H1 (cell line): ENCODE measurements around the gene SSR2. TPM values are rescaled to one million over a fixed set of nuclear protein-coding genes. Genes with fewer than 3 reads are reported as not detected.

Experiments
- TAF7 ChIP-seq: optimal IDR thresholded peaks from 2 replicates; pipeline ENCODE3; 2011; ENCODE audit warnings: low read depth, mild to moderate bottlenecking, inconsistent platforms, low read length, moderate library complexity, borderline replicate concordance
- ZNF274 ChIP-seq: IDR thresholded peaks from 2 replicates; pipeline ENCODE4 v1.7.0; 2012; ENCODE audit warnings: low read length, borderline replicate concordance; ENCODE audit errors: extremely low read depth
- polyA plus RNA-seq, 7 experiments: library from polyadenylated mRNA; depleted of rRNA in 3 of 7; stranded (reverse) in 5 of 7; unstranded in 2 of 7; fragments of >200 nt in 5 of 7; fragments of 200-250 nt in 2 of 7; gene quantifications; 1 replicate in 5 of 7; 2 replicates in 1 of 7; 4 replicates in 1 of 7; pipeline versions ENCODE4 v1.2.1 to v1.2.3, GENCODE V29; 2011 to 2013; ENCODE audit warnings: missing spikeins in 2 of 7, mixed read lengths in 2 of 7
- total RNA-seq: library from RNA; stranded (reverse); fragmentation: NEBNext Ultra II Directional; extraction: Animal tissue kit (Norgen Biotek cat#: 25700); gene quantifications from 2 replicates; pipeline ENCODE4 v1.2.1, GENCODE V29; 2021
- TF ChIP-seq, protein P1 (sequence below): fragments of 300-600 bp; sonication (generic); IDR thresholded peaks from 2 replicates; pipeline ENCODE4 v1.7.1; 2012; ENCODE audit warnings: low read length, moderate library complexity, mild to moderate bottlenecking, inconsistent platforms; ENCODE audit not compliant: insufficient replicate concordance

Gene SSR2
- total and polyA plus RNA-seq, 2 of the 8 experiments (the other 6 are each of a cell fraction or from before 2014, with no cell fraction given) = 190 to 648 TPM

DNA sequence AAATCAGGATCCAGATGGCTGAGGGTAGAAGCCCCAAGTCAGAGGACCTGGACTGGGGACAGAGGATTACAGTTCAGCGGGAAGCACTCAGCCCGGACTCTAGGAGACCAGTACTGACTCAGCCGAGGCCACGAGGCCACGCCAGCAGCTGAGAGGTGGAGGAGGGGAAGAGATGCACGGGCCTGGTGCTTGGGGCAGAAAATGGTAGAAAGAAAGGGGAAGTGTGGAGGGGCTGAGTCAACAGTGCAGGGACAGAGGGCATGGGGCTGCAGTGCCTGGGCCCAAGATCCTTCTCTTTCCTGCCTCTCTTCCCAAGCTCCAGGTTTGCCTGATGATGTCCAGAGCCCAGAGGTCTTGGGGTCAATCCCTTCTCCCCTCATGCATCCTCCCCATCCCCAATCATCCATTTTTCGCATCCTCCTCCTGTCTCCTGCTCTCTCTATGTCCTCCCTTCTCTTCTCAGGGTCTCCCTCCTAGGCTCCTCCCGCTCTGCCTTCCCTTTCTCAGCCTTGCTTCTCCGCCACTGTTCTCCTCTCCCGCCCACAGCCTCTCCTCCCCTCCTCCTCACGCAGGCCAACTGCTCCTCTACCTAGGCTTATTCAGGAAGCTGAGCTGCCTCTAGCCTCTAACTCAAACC lies 50.1 kb downstream of the SSR2 start (continued):
- TF ChIP-seq, protein P1, sequence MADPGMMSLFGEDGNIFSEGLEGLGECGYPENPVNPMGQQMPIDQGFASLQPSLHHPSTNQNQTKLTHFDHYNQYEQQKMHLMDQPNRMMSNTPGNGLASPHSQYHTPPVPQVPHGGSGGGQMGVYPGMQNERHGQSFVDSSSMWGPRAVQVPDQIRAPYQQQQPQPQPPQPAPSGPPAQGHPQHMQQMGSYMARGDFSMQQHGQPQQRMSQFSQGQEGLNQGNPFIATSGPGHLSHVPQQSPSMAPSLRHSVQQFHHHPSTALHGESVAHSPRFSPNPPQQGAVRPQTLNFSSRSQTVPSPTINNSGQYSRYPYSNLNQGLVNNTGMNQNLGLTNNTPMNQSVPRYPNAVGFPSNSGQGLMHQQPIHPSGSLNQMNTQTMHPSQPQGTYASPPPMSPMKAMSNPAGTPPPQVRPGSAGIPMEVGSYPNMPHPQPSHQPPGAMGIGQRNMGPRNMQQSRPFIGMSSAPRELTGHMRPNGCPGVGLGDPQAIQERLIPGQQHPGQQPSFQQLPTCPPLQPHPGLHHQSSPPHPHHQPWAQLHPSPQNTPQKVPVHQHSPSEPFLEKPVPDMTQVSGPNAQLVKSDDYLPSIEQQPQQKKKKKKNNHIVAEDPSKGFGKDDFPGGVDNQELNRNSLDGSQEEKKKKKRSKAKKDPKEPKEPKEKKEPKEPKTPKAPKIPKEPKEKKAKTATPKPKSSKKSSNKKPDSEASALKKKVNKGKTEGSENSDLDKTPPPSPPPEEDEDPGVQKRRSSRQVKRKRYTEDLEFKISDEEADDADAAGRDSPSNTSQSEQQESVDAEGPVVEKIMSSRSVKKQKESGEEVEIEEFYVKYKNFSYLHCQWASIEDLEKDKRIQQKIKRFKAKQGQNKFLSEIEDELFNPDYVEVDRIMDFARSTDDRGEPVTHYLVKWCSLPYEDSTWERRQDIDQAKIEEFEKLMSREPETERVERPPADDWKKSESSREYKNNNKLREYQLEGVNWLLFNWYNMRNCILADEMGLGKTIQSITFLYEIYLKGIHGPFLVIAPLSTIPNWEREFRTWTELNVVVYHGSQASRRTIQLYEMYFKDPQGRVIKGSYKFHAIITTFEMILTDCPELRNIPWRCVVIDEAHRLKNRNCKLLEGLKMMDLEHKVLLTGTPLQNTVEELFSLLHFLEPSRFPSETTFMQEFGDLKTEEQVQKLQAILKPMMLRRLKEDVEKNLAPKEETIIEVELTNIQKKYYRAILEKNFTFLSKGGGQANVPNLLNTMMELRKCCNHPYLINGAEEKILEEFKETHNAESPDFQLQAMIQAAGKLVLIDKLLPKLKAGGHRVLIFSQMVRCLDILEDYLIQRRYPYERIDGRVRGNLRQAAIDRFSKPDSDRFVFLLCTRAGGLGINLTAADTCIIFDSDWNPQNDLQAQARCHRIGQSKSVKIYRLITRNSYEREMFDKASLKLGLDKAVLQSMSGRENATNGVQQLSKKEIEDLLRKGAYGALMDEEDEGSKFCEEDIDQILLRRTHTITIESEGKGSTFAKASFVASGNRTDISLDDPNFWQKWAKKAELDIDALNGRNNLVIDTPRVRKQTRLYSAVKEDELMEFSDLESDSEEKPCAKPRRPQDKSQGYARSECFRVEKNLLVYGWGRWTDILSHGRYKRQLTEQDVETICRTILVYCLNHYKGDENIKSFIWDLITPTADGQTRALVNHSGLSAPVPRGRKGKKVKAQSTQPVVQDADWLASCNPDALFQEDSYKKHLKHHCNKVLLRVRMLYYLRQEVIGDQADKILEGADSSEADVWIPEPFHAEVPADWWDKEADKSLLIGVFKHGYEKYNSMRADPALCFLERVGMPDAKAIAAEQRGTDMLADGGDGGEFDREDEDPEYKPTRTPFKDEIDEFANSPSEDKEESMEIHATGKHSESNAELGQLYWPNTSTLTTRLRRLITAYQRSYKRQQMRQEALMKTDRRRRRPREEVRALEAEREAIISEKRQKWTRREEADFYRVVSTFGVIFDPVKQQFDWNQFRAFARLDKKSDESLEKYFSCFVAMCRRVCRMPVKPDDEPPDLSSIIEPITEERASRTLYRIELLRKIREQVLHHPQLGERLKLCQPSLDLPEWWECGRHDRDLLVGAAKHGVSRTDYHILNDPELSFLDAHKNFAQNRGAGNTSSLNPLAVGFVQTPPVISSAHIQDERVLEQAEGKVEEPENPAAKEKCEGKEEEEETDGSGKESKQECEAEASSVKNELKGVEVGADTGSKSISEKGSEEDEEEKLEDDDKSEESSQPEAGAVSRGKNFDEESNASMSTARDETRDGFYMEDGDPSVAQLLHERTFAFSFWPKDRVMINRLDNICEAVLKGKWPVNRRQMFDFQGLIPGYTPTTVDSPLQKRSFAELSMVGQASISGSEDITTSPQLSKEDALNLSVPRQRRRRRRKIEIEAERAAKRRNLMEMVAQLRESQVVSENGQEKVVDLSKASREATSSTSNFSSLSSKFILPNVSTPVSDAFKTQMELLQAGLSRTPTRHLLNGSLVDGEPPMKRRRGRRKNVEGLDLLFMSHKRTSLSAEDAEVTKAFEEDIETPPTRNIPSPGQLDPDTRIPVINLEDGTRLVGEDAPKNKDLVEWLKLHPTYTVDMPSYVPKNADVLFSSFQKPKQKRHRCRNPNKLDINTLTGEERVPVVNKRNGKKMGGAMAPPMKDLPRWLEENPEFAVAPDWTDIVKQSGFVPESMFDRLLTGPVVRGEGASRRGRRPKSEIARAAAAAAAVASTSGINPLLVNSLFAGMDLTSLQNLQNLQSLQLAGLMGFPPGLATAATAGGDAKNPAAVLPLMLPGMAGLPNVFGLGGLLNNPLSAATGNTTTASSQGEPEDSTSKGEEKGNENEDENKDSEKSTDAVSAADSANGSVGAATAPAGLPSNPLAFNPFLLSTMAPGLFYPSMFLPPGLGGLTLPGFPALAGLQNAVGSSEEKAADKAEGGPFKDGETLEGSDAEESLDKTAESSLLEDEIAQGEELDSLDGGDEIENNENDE = no peak
- TF ChIP-seq ZNF274 (no peak), TAF7 (no peak)
- TF ChIP-seq, all 59 proteins: peak for 0
